ENCODE data around the gene RUFY1. TPM values are rescaled to one million over a fixed set of nuclear protein-coding genes. Genes with fewer than 3 reads are reported as not detected.

Gene RUFY1
- total RNA-seq, 1 donor from 2014 or later: 62.9 TPM

- no peak for DNase-seq (ENCODE audit: low read depth in 2 of 2)
These were observed 53.0 kb downstream of the RUFY1 start for GRCh38 chr5:179603308-179603707.

GRCh38 chr5:179605026-179605833 lies 54.9 kb downstream of the RUFY1 start:
- DNase-seq (ENCODE audit: low read depth in 2 of 2): no peak

- no peak for DNase-seq (ENCODE audit: low read depth in 2 of 2)
These were observed 55.9 kb downstream of the RUFY1 start for GRCh38 chr5:179606071-179606909.

GRCh38 chr5:179606910-179607159 lies 56.5 kb downstream of the RUFY1 start:
- DNase-seq (ENCODE audit: low read depth in 2 of 2): no peak

GRCh38 chr5:179607160-179607931 lies 57.0 kb downstream of the RUFY1 start:
- DNase-seq (ENCODE audit: low read depth in 2 of 2): no peak

GRCh38 chr5:179608131-179608581 lies 57.8 kb downstream of the RUFY1 start:
- no peak for DNase-seq (ENCODE audit: low read depth in 2 of 2)

GRCh38 chr5:179609834-179610108 lies 59.4 kb downstream of the RUFY1 start:
- DNase-seq (ENCODE audit: low read depth in 2 of 2): no peak

GRCh38 chr5:179610109-179610902 lies 60.0 kb downstream of the RUFY1 start:
- DNase-seq (ENCODE audit: low read depth in 2 of 2): no peak

GRCh38 chr5:179610903-179611265 lies 60.5 kb downstream of the RUFY1 start:
- DNase-seq (ENCODE audit: low read depth in 2 of 2): no peak

GRCh38 chr5:179612577-179613459 lies 62.5 kb downstream of the RUFY1 start:
- no peak for DNase-seq (ENCODE audit: low read depth in 2 of 2)

- DNase-seq (ENCODE audit: low read depth in 2 of 2): no peak
These were observed 63.2 kb downstream of the RUFY1 start for GRCh38 chr5:179613460-179614071.

GRCh38 chr5:179614745-179615144 lies 64.4 kb downstream of the RUFY1 start:
- DNase-seq (ENCODE audit: low read depth in 2 of 2): no peak

- peak in 1 of 2 donors; percentile 44 for DNase-seq (ENCODE audit: low read depth in 2 of 2)
These were observed 64.8 kb downstream of the RUFY1 start for GRCh38 chr5:179615203-179615602.

GRCh38 chr5:179616002-179616594 lies 65.7 kb downstream of the RUFY1 start:
- DNase-seq (ENCODE audit: low read depth in 2 of 2): no peak

- DNase-seq (ENCODE audit: low read depth in 2 of 2): no peak
These were observed 67.6 kb downstream of the RUFY1 start for GRCh38 chr5:179617930-179618329.

- DNase-seq (ENCODE audit: low read depth in 2 of 2): no peak
These were observed 68.7 kb downstream of the RUFY1 start for GRCh38 chr5:179618923-179619554.

GRCh38 chr5:179619776-179620175 lies 69.4 kb downstream of the RUFY1 start:
- peak in 1 of 2 donors; percentile 45 for DNase-seq (ENCODE audit: low read depth in 2 of 2)

- no peak for DNase-seq (ENCODE audit: low read depth in 2 of 2)
These were observed 69.9 kb downstream of the RUFY1 start for GRCh38 chr5:179620293-179620692.

GRCh38 chr5:179620703-179621350 lies 70.5 kb downstream of the RUFY1 start:
- no peak for DNase-seq (ENCODE audit: low read depth in 2 of 2)

All from lung microvascular endothelial cell (primary cell).